ENCODE measurements around the gene SLC25A24. TPM values are rescaled to one million over a fixed set of nuclear protein-coding genes. Genes with fewer than 3 reads are reported as not detected.

SLC25A24 gene
- total RNA-seq, 1 donor from 2014 or later = 55.3 TPM

GRCh38 chr1:108100148-108100547 lies 100.0 kb downstream of the SLC25A24 start:
- Histone ChIP-seq H3K4me1 (ENCODE audit: insufficient read depth, low read length) (no peaks in the 10 kb centered on the region), H3K9me3 (ENCODE audit: insufficient read depth, low read depth, low read length) (no peaks in the 10 kb centered on the region), H3K9ac (ENCODE audit: low read length) (no peak overlapping the region), H3K79me2 (ENCODE audit: insufficient read depth, low read length) (no peaks in the 10 kb centered on the region), H3K36me3 (ENCODE audit: insufficient read depth, low read length) (no peaks in the 10 kb centered on the region), H3K27ac (ENCODE audit: low read depth, low read length) (no peak overlapping the region), H2AFZ (ENCODE audit: low read depth, low read length) (no peak overlapping the region), H3K27me3 (ENCODE audit: insufficient read depth, low read length) (no peaks in the 10 kb centered on the region), H3K4me3 (ENCODE audit: insufficient read depth, low read depth, low read length) (no peak overlapping the region), H3K4me2 (ENCODE audit: low read length) (no peak overlapping the region), H4K20me1 (ENCODE audit: insufficient read depth, low read length) (no peaks in the 10 kb centered on the region)
- H3K4me3 Mint-ChIP-seq (ENCODE audit: unreplicated experiment) = no peak overlapping the region
- H3K4me1 Mint-ChIP-seq (ENCODE audit: low read depth, unreplicated experiment) = peaks cover 2% of the 10 kb centered on the region
- DNase-seq (ENCODE audit: low read depth) (no peak), FAIRE-seq (no peak)
- H3K36me3 Mint-ChIP-seq (ENCODE audit: low read depth, unreplicated experiment) = no peaks in the 10 kb centered on the region
- TF ChIP-seq EZH2 (IDR thresholded peaks at IDR 0.05; ENCODE audit: insufficient read depth, low read length) = no peak
- no peak for TF ChIP-seq CTCF (IDR thresholded peaks at IDR 0.05; ENCODE audit: insufficient read depth, low read depth, low read length)
- no peak overlapping the region for H3K27ac Mint-ChIP-seq (ENCODE audit: unreplicated experiment)
- H3K27me3 Mint-ChIP-seq (ENCODE audit: low read depth, unreplicated experiment) = peaks cover 2% of the 10 kb centered on the region
- H3K9me3 Mint-ChIP-seq (ENCODE audit: unreplicated experiment) = no peaks in the 10 kb centered on the region

GRCh38 chr1:108097018-108097417 lies 103.1 kb downstream of the SLC25A24 start:
- no peak for FAIRE-seq
- Mint-ChIP-seq H3K4me3 (ENCODE audit: unreplicated experiment) (no peak overlapping the region), H3K4me1 (ENCODE audit: low read depth, unreplicated experiment) (peaks cover 2% of the 10 kb centered on the region), H3K9me3 (ENCODE audit: unreplicated experiment) (peaks cover 3% of the 10 kb centered on the region), H3K27ac (ENCODE audit: unreplicated experiment) (no peak overlapping the region), H3K36me3 (ENCODE audit: low read depth, unreplicated experiment) (peaks cover 2% of the 10 kb centered on the region), H3K27me3 (ENCODE audit: low read depth, unreplicated experiment) (no peaks in the 10 kb centered on the region)
- Histone ChIP-seq H3K9me3 (ENCODE audit: insufficient read depth, low read depth, low read length) (no peaks in the 10 kb centered on the region), H3K36me3 (ENCODE audit: insufficient read depth, low read length) (no peaks in the 10 kb centered on the region), H3K4me2 (ENCODE audit: low read length) (no peak overlapping the region), H2AFZ (ENCODE audit: low read depth, low read length) (no peak overlapping the region), H3K9ac (ENCODE audit: low read length) (no peak overlapping the region), H4K20me1 (ENCODE audit: insufficient read depth, low read length) (no peaks in the 10 kb centered on the region), H3K27ac (ENCODE audit: low read depth, low read length) (no peak overlapping the region), H3K4me1 (ENCODE audit: insufficient read depth, low read length) (no peaks in the 10 kb centered on the region), H3K79me2 (ENCODE audit: insufficient read depth, low read length) (no peaks in the 10 kb centered on the region), H3K4me3 (ENCODE audit: insufficient read depth, low read depth, low read length) (no peak overlapping the region), H3K27me3 (ENCODE audit: insufficient read depth, low read length) (no peaks in the 10 kb centered on the region)
- TF ChIP-seq CTCF (IDR thresholded peaks at IDR 0.05; ENCODE audit: insufficient read depth, low read depth, low read length) = no peak
- DNase-seq (ENCODE audit: low read depth) = no peak

GRCh38 chr1:108096089-108096488 lies 104.1 kb downstream of the SLC25A24 start:
- TF ChIP-seq CTCF (IDR thresholded peaks at IDR 0.05; ENCODE audit: insufficient read depth, low read depth, low read length) (no peak), EZH2 (IDR thresholded peaks at IDR 0.05; ENCODE audit: insufficient read depth, low read length) (no peak)
- peaks cover 3% of the 10 kb centered on the region for H3K9me3 Mint-ChIP-seq (ENCODE audit: unreplicated experiment)
- DNase-seq (ENCODE audit: low read depth) (no peak), FAIRE-seq (no peak)
- Histone ChIP-seq H3K27ac (ENCODE audit: low read depth, low read length) (no peak overlapping the region), H4K20me1 (ENCODE audit: insufficient read depth, low read length) (no peaks in the 10 kb centered on the region), H3K9me3 (ENCODE audit: insufficient read depth, low read depth, low read length) (no peaks in the 10 kb centered on the region), H3K9ac (ENCODE audit: low read length) (no peak overlapping the region), H2AFZ (ENCODE audit: low read depth, low read length) (no peak overlapping the region), H3K27me3 (ENCODE audit: insufficient read depth, low read length) (no peaks in the 10 kb centered on the region), H3K36me3 (ENCODE audit: insufficient read depth, low read length) (no peaks in the 10 kb centered on the region), H3K4me3 (ENCODE audit: insufficient read depth, low read depth, low read length) (no peak overlapping the region), H3K4me1 (ENCODE audit: insufficient read depth, low read length) (no peaks in the 10 kb centered on the region), H3K4me2 (ENCODE audit: low read length) (no peak overlapping the region), H3K79me2 (ENCODE audit: insufficient read depth, low read length) (no peaks in the 10 kb centered on the region)
- H3K36me3 Mint-ChIP-seq (ENCODE audit: low read depth, unreplicated experiment) = peaks cover 2% of the 10 kb centered on the region
- H3K27ac Mint-ChIP-seq (ENCODE audit: unreplicated experiment) = no peak overlapping the region
- H3K27me3 Mint-ChIP-seq (ENCODE audit: low read depth, unreplicated experiment) = no peaks in the 10 kb centered on the region
- no peak overlapping the region for H3K4me3 Mint-ChIP-seq (ENCODE audit: unreplicated experiment)
- peaks cover 2% of the 10 kb centered on the region for H3K4me1 Mint-ChIP-seq (ENCODE audit: low read depth, unreplicated experiment)
